GM23338 (cell line): Measurements from ENCODE around the gene CDKAL1. TPM values are rescaled to one million over a fixed set of nuclear protein-coding genes. Genes with fewer than 3 reads are reported as not detected.

Experiments used
- ATAC-seq: fragments of 200-7000 bp; cut with Tn5 transposase; 3 replicates; pipeline ENCODE4 v1.9.1; 2020
- DNase-seq: peaks from one replicate; pipeline ENCODE4 v3.0.0-alpha.2; 2015; ENCODE audit warnings: low spot score
- H2AFZ ChIP-seq: fragments of 200-600 bp; sonication (generic); 2 replicates; pipeline ENCODE4 v1.8.0; 2016; ENCODE audit warnings: antibody characterized with exemption, mild to moderate bottlenecking, moderate library complexity
- H3F3A ChIP-seq: fragments of 200-600 bp; sonication (generic); replicated peaks from 2 replicates; pipeline ENCODE4 v1.8.0; 2017; ENCODE audit warnings: antibody characterized with exemption, mixed run types, low read depth
- H3K27ac ChIP-seq: fragments of 200-600 bp; sonication (generic); 2 replicates; pipeline ENCODE4 v1.6.1; 2016; ENCODE audit warnings: low read depth
- H3K27me3 ChIP-seq: fragments of 200-600 bp; sonication (generic); 2 replicates; pipeline ENCODE4 v1.8.0; 2016; ENCODE audit warnings: mild to moderate bottlenecking, mixed run types, moderate library complexity; ENCODE audit not compliant: insufficient read depth
- H3K36me3 ChIP-seq: fragments of 200-600 bp; sonication (generic); 2 replicates; pipeline ENCODE4 v1.8.0; 2016; ENCODE audit warnings: mild to moderate bottlenecking; ENCODE audit not compliant: insufficient read depth
- H3K4me1 ChIP-seq: fragments of 200-600 bp; sonication (generic); 2 replicates; pipeline ENCODE4 v1.8.0; 2016; ENCODE audit warnings: mild to moderate bottlenecking, moderate library complexity; ENCODE audit not compliant: insufficient read depth
- H3K4me2 ChIP-seq: fragments of 200-600 bp; sonication (generic); 2 replicates; pipeline ENCODE4 v1.7.1; 2017; ENCODE audit warnings: mixed run types
- H3K4me3 ChIP-seq: fragments of 200-600 bp; sonication (generic); 2 replicates; pipeline ENCODE4 v1.6.1; 2016; ENCODE audit warnings: mixed run types
- H3K79me2 ChIP-seq: fragments of 200-600 bp; sonication (generic); replicated peaks from 2 replicates; pipeline ENCODE4 v1.8.0; 2017; ENCODE audit warnings: mild to moderate bottlenecking; ENCODE audit not compliant: insufficient read depth
- H3K9me2 ChIP-seq: fragments of 200-600 bp; sonication (generic); 2 replicates; pipeline ENCODE4 v1.8.0; 2017; ENCODE audit not compliant: insufficient read depth
- H4K20me1 ChIP-seq: fragments of 200-600 bp; sonication (generic); replicated peaks from 2 replicates; pipeline ENCODE4 v1.8.0; 2017; ENCODE audit warnings: mild to moderate bottlenecking; ENCODE audit not compliant: insufficient read depth
- H3K27ac Mint-ChIP-seq: 2 replicates; pipeline ENCODE4 v1.8.0; 2020; ENCODE audit warnings: inconsistent platforms, mild to moderate bottlenecking, moderate library complexity, mixed read lengths
- H3K27me3 Mint-ChIP-seq: 3 replicates; pipeline ENCODE4 v1.8.0; 2022; ENCODE audit warnings: low read depth, mild to moderate bottlenecking, moderate library complexity, mixed read lengths, inconsistent platforms; ENCODE audit not compliant: insufficient read depth, poor library complexity
- H3K36me3 Mint-ChIP-seq: 3 replicates; pipeline ENCODE4 v1.8.0; 2021; ENCODE audit warnings: low read depth, mild to moderate bottlenecking, inconsistent platforms, moderate library complexity, mixed read lengths
- H3K4me1 Mint-ChIP-seq: 3 replicates; pipeline ENCODE4 v1.8.0; 2020; ENCODE audit warnings: mild to moderate bottlenecking, inconsistent platforms, mixed read lengths
- H3K4me3 Mint-ChIP-seq: 3 replicates; pipeline ENCODE4 v1.8.0; 2021; ENCODE audit warnings: moderate library complexity, mild to moderate bottlenecking, inconsistent platforms, mixed read lengths
- H3K9me3 Mint-ChIP-seq: 3 replicates; pipeline ENCODE4 v1.8.0; 2020; ENCODE audit warnings: moderate library complexity, mild to moderate bottlenecking, inconsistent platforms, mixed read lengths
- CREB1 ChIP-seq: fragments of 250-450 bp; sonication (Bioruptor Pico); IDR thresholded peaks from 2 replicates; pipeline ENCODE4 v1.5.0; 2020; ENCODE audit warnings: low read depth, mild to moderate bottlenecking, moderate library complexity
- EZH2 ChIP-seq: fragments of 200-600 bp; sonication (generic); IDR thresholded peaks from one replicate; pipeline ENCODE4 v1.8.0; 2017; ENCODE audit warnings: antibody characterized with exemption, mild to moderate bottlenecking, low read depth; ENCODE audit not compliant: unreplicated experiment
- EZH2phosphoT487 ChIP-seq: fragments of 200-600 bp; sonication (generic); IDR thresholded peaks from one replicate; pipeline ENCODE4 v1.8.1; 2018; ENCODE audit warnings: antibody characterized with exemption; ENCODE audit not compliant: unreplicated experiment
- JUNB ChIP-seq: IDR thresholded peaks from one replicate; pipeline ENCODE4 v1.6.1; 2016; ENCODE audit warnings: antibody characterized with exemption; ENCODE audit not compliant: unreplicated experiment
- NANOG ChIP-seq: IDR thresholded peaks from 2 replicates; pipeline ENCODE4 v1.6.1; 2016; ENCODE audit warnings: antibody characterized with exemption, borderline replicate concordance
- POLR2AphosphoS5 ChIP-seq: IDR thresholded peaks from 2 replicates; pipeline ENCODE4 v1.6.1; 2016; ENCODE audit warnings: antibody characterized with exemption, low read depth
- STAT1 ChIP-seq: IDR thresholded peaks from one replicate; pipeline ENCODE4 v1.6.1; 2016; ENCODE audit warnings: antibody characterized with exemption; ENCODE audit not compliant: unreplicated experiment
- ZNF331 ChIP-seq: fragments of 250-450 bp; sonication (Bioruptor Pico); IDR thresholded peaks from 2 replicates; pipeline ENCODE4 v1.5.0; 2020; ENCODE audit warnings: low read depth, mild to moderate bottlenecking, moderate library complexity
- polyA plus RNA-seq: library from polyadenylated mRNA; unstranded; fragments of >200 nt; fragmentation: Nextera tagmentation; extraction: Ambion mirVana; gene quantifications from 2 replicates; pipeline ENCODE4 v1.2.1, GENCODE V29; 2016
- total RNA-seq: library from RNA; depleted of rRNA; stranded (reverse); fragments of >200 nt; shearing (Covaris generic); gene quantifications from 2 replicates; pipeline ENCODE4 v1.2.3, GENCODE V29; 2014
- TF ChIP-seq, protein P1 (sequence below): fragments of 250-450 bp; sonication (Bioruptor Pico); IDR thresholded peaks from 2 replicates; pipeline ENCODE4 v1.5.0; 2020; ENCODE audit warnings: mild to moderate bottlenecking, moderate library complexity

Gene CDKAL1
- total and polyA plus RNA-seq, 2 experiments from 2014 or later, result 17.8 to 35.0 TPM

DNA sequence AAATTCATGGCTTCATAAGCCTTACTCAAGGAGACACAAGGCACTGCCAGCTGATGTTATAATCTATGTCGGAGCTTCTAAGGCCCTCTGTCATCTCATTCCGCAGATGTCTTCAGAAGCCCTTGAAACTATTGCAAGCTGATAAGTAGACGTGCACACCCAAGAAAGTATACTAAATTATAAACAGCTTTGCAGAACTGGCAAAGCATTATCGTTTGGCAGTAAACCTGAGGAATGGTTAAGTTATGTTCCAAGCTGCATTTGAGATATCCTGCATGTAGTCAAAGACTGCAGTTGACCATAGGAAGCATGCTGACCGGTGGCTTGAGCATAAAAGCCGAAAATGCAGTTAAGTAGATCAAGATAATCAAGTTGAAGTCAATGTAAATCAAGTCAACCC is 633.5 kb downstream of the CDKAL1 start (continued):
- no peak for TF ChIP-seq NANOG
- no peak for TF ChIP-seq JUNB
- no peak for TF ChIP-seq ZNF331 (CRISPR knock-in tag)
- no peak for TF ChIP-seq POLR2AphosphoS5

DNA sequence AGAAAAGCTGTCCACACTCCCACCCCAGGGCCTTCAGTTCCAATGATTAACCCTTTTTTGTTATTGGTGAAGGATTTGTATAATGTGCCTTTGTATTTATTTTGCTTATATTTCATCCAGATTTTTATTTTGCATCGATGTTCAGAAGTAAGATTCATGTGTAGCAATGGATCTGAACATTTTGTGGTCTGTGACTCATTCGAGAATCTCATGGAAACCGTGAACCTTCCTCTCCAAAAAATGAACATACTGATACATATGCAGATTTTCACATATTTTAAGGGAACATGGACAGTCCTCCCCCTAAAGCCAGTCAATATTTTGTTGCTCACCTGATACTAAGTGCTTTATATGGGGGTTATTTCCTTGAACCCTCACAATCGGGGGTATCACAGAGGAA is 637.5 kb downstream of the CDKAL1 start:
- peaks cover 11% of the 10 kb centered on the region; the same call in 2 of the 3 replicates for H3K4me1 Mint-ChIP-seq
- Histone ChIP-seq H3K27ac (no peak overlapping the region), H4K20me1 (no peaks in the 10 kb centered on the region), H3K4me2 (no peak overlapping the region), H3K4me3 (no peak overlapping the region), H2AFZ (no peak overlapping the region), H3K9me2 (0 out of 2 replicates have a peak, but pooled peaks cover 3% of the 10 kb centered on the region), H3K36me3 (no peaks in the 10 kb centered on the region), H3F3A (no peaks in the 10 kb centered on the region), H3K79me2 (no peaks in the 10 kb centered on the region), H3K4me1 (peaks cover 5% of the 10 kb centered on the region), H3K27me3 (no peaks in the 10 kb centered on the region)
- no peak overlapping the region for H3K4me3 Mint-ChIP-seq
- no peaks in the 10 kb centered on the region for H3K36me3 Mint-ChIP-seq
- TF ChIP-seq, protein P1, sequence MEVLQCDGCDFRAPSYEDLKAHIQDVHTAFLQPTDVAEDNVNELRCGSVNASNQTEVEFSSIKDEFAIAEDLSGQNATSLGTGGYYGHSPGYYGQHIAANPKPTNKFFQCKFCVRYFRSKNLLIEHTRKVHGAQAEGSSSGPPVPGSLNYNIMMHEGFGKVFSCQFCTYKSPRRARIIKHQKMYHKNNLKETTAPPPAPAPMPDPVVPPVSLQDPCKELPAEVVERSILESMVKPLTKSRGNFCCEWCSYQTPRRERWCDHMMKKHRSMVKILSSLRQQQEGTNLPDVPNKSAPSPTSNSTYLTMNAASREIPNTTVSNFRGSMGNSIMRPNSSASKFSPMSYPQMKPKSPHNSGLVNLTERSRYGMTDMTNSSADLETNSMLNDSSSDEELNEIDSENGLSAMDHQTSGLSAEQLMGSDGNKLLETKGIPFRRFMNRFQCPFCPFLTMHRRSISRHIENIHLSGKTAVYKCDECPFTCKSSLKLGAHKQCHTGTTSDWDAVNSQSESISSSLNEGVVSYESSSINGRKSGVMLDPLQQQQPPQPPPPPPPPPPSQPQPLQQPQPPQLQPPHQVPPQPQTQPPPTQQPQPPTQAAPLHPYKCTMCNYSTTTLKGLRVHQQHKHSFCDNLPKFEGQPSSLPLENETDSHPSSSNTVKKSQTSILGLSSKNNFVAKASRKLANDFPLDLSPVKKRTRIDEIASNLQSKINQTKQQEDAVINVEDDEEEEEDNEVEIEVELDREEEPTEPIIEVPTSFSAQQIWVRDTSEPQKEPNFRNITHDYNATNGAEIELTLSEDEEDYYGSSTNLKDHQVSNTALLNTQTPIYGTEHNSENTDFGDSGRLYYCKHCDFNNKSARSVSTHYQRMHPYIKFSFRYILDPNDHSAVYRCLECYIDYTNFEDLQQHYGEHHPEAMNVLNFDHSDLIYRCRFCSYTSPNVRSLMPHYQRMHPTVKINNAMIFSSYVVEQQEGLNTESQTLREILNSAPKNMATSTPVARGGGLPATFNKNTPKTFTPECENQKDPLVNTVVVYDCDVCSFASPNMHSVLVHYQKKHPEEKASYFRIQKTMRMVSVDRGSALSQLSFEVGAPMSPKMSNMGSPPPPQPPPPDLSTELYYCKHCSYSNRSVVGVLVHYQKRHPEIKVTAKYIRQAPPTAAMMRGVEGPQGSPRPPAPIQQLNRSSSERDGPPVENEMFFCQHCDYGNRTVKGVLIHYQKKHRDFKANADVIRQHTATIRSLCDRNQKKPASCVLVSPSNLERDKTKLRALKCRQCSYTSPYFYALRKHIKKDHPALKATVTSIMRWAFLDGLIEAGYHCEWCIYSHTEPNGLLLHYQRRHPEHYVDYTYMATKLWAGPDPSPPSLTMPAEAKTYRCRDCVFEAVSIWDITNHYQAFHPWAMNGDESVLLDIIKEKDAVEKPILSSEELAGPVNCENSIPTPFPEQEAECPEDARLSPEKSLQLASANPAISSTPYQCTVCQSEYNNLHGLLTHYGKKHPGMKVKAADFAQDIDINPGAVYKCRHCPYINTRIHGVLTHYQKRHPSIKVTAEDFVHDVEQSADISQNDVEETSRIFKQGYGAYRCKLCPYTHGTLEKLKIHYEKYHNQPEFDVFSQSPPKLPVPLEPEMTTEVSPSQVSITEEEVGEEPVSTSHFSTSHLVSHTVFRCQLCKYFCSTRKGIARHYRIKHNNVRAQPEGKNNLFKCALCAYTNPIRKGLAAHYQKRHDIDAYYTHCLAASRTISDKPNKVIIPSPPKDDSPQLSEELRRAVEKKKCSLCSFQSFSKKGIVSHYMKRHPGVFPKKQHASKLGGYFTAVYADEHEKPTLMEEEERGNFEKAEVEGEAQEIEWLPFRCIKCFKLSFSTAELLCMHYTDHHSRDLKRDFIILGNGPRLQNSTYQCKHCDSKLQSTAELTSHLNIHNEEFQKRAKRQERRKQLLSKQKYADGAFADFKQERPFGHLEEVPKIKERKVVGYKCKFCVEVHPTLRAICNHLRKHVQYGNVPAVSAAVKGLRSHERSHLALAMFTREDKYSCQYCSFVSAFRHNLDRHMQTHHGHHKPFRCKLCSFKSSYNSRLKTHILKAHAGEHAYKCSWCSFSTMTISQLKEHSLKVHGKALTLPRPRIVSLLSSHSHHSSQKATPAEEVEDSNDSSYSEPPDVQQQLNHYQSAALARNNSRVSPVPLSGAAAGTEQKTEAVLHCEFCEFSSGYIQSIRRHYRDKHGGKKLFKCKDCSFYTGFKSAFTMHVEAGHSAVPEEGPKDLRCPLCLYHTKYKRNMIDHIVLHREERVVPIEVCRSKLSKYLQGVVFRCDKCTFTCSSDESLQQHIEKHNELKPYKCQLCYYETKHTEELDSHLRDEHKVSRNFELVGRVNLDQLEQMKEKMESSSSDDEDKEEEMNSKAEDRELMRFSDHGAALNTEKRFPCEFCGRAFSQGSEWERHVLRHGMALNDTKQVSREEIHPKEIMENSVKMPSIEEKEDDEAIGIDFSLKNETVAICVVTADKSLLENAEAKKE (CRISPR knock-in tag), result no peak
- TF ChIP-seq CREB1 (CRISPR knock-in tag) (no peak), EZH2phosphoT487 (no peak), ZNF331 (CRISPR knock-in tag) (no peak), POLR2AphosphoS5 (no peak), STAT1 (no peak), NANOG (no peak), EZH2 (no peak)
- no peaks in the 10 kb centered on the region for H3K27me3 Mint-ChIP-seq
- ATAC-seq, result no peak
- H3K27ac Mint-ChIP-seq, result no peak overlapping the region
- DNase-seq, result no peak
- no peaks in the 10 kb centered on the region; the same call in 2 of the 3 replicates for H3K9me3 Mint-ChIP-seq
